Heart right ventricle (tissue), 16 donors: ENCODE measurements around the gene AKAP11. TPM values are rescaled to one million over a fixed set of nuclear protein-coding genes. Genes with fewer than 3 reads are reported as not detected.

Source experiments
- ATAC-seq, 8 donors: fragments of 200-7000 bp; cut with Tn5 transposase; one replicate each; pipeline ENCODE4 v1.9.1; 2020; ENCODE audit warnings: mild to moderate bottlenecking in 8 of 8, moderate library complexity in 8 of 8, moderate number of reproducible peaks in 1 of 8
- DNase-seq, 2 donors: peaks; one replicate each; pipeline ENCODE4 v3.0.0-alpha.2; 2020
- H3K27ac ChIP-seq, 10 donors: fragments of 200-600 bp; sonication (generic) in 2 of 10; one replicate each; pipeline versions ENCODE4 v1.5.0 to v1.8.0; 2020 to 2022; ENCODE audit warnings: mild to moderate bottlenecking in 3 of 10
- H3K27me3 ChIP-seq, 7 donors: fragments of 200-600 bp; one replicate each; pipeline ENCODE4 v1.8.0; 2021 to 2022; ENCODE audit warnings: mild to moderate bottlenecking in 2 of 7
- H3K36me3 ChIP-seq, 9 donors: fragments of 200-600 bp; sonication (generic) in 1 of 9; one replicate each; pipeline versions ENCODE4 v1.5.0 to v1.8.0; 2020 to 2022; ENCODE audit warnings: mild to moderate bottlenecking in 2 of 9
- H3K4me1 ChIP-seq, 9 donors: fragments of 200-600 bp; sonication (generic) in 1 of 9; one replicate each; pipeline versions ENCODE4 v1.5.0 to v1.8.0; 2020 to 2022; ENCODE audit warnings: mild to moderate bottlenecking in 4 of 9
- H3K4me3 ChIP-seq, 10 donors: fragments of 200-600 bp; sonication (generic) in 2 of 10; one replicate each; pipeline versions ENCODE4 v1.5.0 to v1.8.0; 2020 to 2022; ENCODE audit warnings: mild to moderate bottlenecking in 7 of 10, moderate library complexity in 2 of 10
- H3K9me3 ChIP-seq, 11 donors: fragments of 200-600 bp in 10 of 11; sonication (generic) in 2 of 11; one replicate each; pipeline versions ENCODE4 v1.5.0 to v1.8.0; 2013 to 2022; ENCODE audit warnings: mild to moderate bottlenecking in 2 of 11, control low read depth in 1 of 11, moderate library complexity in 1 of 11
- CTCF ChIP-seq, 9 donors: fragments of 200-600 bp; sonication (generic) in 2 of 9; IDR thresholded peaks; one replicate each; pipeline versions ENCODE4 v1.5.0 to v1.8.0; 2021 to 2022; ENCODE audit warnings: antibody characterized with exemption in 9 of 9, mild to moderate bottlenecking in 5 of 9, moderate library complexity in 1 of 9
- WGBS, 2 donors: extraction: QIAGEN DNeasy Blood & Tissue Kit; methylation state at CpG; one replicate each; pipeline ENCODE4 v1.1.7; 2013; ENCODE audit warnings: inconsistent platforms in 1 of 2; 5-methylcytosine and 5-hydroxymethylcytosine counted together
- intact Hi-C, 10 donors: fragments of 100-400 bp; cut with DNase I; formaldehyde crosslinking; loops; one replicate each; pipeline versions ENCODE4 v1.11.1 to v1.14.2; 2022
- polyA plus RNA-seq, 2 donors: library from polyadenylated mRNA; stranded (reverse); fragments of 200-250 nt; gene quantifications; one replicate each; pipeline ENCODE4 v1.2.3, GENCODE V29; 2013
- total RNA-seq, 10 donors: library from RNA; stranded (reverse); fragmentation: NEBNext Ultra II Directional in 3 of 10; extraction: Animal tissue kit (Norgen Biotek cat#: 25700) in 3 of 10; gene quantifications; one replicate each; pipeline versions ENCODE4 v1.2.1 to v1.2.4, GENCODE V29; 2021 to 2023
- donor health status: Arrhythmogenic right ventricular cardiomyopathy.
- donor health status: ischemic (EF 13 %, LVEDD 7.1; RV severe dilation, severe dysfunction).
- donor health status: healthy with polysubstance abuse.
- donor health status: DM: no; HTN: yes; CAD: no.
- donor health status: DM: no; HTN: no; CAD: no.
- donor health status: ischemic (EF 25% LVEDD 6.9; RV normal size, moderate dysfunction).
- donor health status: ischemic (EF 25% LVEDD 5.7; RV mildly dilated, moderate dysfunction).
- donor health status: healthy.
- donor health status: DM: yes; HTN: yes; CAD: no.
- donor health status: Ischemic cardiomyopathy.
- donor health status: ischemic (EF 35%, LVEDD 5.7; RV mildly dilated, moderate dysfunction).
- donor health status: nonischemic (EF 11% LVEDD 7.7; RV severe dilation, severe dysfunction).
- donor health status: DM: yes; HTN: yes; CAD: no.
- donor health status: PGD.
- donor health status: ischemic (EF 29% LVEDD 5.4; RV normal size, mild dysfunction).
- donor health status: nonischemic (EF 23%, LVEDD 6.1; RV moderate dilation, normal function).

AKAP11 gene
- total and polyA plus RNA-seq, 12 donors: 3.6 to 36.2 (median 28.1) TPM

- 93 to 96% methylated on average over 7 of the region's 7 CpGs for WGBS, 2 donors
- no peak for TF ChIP-seq CTCF (IDR thresholded peaks at IDR 0.05)
- Histone ChIP-seq H3K4me3 (no peak overlapping the region), H3K27ac (no peak overlapping the region), H3K4me1 (peaks cover 0 to 56% (median 23%) of the 10 kb centered on the region in 9 donors), H3K36me3 (no peaks in the 10 kb centered on the region), H3K9me3 (no peaks in the 10 kb centered on the region), H3K27me3 (no peaks in the 10 kb centered on the region)
- intact Hi-C loops: loop anchor here in 1 of 10 donors (10.0 kb wide), 1 partner anchor 807 kb away; no protein-coding TSS in a partner anchor
- ATAC-seq: no peak
- no peak for DNase-seq
Measured at GRCh38 chr13:42277618-42278276, 5.8 kb downstream of the AKAP11 start.

DNA sequence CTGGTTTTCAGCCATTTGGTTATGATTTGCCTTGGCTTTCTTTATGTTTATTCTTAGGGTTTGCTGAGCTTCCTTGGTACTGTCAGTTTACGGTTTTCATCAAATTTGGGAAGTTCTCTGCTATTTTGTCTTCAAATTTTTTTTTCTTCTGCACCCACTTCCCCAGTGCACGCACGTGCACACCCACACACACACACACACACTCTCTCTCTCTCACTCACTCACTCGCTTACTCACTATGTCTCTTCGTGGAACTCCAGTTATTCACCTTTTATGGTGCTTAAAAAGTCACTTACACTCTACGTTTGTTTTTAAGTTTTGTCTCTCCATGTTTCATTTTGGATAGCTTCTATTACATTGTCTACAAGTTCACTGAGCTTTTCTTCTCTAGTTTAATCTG lies 7.1 kb downstream of the AKAP11 start:
- ATAC-seq: no peak

DNA sequence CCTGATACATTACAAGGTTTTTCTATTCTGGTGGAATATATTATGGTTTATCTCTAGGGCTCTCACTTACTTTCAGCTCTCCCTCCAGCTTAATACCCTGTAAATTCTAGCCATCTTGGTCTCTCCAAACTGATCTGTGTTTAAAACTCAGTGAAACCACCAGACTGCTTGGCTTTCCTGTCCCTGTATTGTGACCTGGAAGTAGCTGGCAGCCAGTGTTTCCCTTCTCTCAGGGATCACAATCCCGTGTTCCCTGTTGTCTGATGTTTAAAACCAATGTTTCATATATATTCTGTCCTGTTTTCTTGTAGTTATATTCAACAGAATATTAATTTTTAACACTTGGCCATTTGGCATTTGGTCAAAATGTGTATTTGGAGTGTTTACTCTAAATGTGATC lies 8.0 kb downstream of the AKAP11 start:
- no peak for ATAC-seq
- DNase-seq: no peak
- Histone ChIP-seq H3K36me3 (peaks cover 0 to 2% (median 0%) of the 10 kb centered on the region in 9 donors), H3K27ac (no peak overlapping the region), H3K4me3 (no peak overlapping the region), H3K9me3 (no peaks in the 10 kb centered on the region), H3K27me3 (no peaks in the 10 kb centered on the region), H3K4me1 (peaks cover 0 to 38% (median 13%) of the 10 kb centered on the region in 9 donors)
- TF ChIP-seq CTCF (IDR thresholded peaks at IDR 0.05): no peak
- 48 to 61% methylated on average over 1 of the region's 1 CpG for WGBS, 2 donors
- intact Hi-C loops: loop anchor here in 1 of 10 donors (10.0 kb wide), 1 partner anchor 805 kb away; no protein-coding TSS in a partner anchor

More for the DNA sequence above, 7.1 kb downstream of the AKAP11 start:
- Histone ChIP-seq H3K4me3 (no peak overlapping the region), H3K36me3 (no peaks in the 10 kb centered on the region), H3K27ac (no peak overlapping the region), H3K27me3 (no peaks in the 10 kb centered on the region), H3K4me1 (peaks cover 0 to 46% (median 19%) of the 10 kb centered on the region in 9 donors), H3K9me3 (no peaks in the 10 kb centered on the region)
- 88 to 89% methylated on average over 6 of the region's 6 CpGs for WGBS, 2 donors
- intact Hi-C loops: loop anchor here in 1 of 10 donors (10.0 kb wide), 1 partner anchor 806 kb away; no protein-coding TSS in a partner anchor
- TF ChIP-seq CTCF (IDR thresholded peaks at IDR 0.05): no peak
- DNase-seq: no peak

DNA sequence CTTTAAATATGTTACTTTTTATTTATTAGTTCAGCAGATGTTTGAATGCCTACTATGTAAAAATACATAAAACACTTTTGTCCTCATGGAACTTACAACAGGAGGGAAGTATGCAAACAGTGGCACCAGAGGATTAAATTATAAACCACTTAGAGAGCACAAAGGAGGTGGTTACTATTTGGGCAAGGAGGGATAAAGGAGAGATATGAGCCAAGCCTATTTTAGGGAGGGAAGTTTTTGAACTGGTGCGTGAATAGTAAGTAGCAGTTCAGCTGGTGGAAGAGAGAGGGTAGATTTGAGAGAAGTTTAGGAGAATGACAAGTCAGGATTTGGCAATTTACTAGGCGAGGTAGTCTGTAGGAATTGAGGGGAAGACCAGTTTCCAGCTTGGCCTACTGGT lies 8.6 kb downstream of the AKAP11 start:
- no peak overlapping the region for H3K4me3 ChIP-seq
- no peak for TF ChIP-seq CTCF (IDR thresholded peaks at IDR 0.05)
- no peak overlapping the region for H3K27ac ChIP-seq
- H3K4me1 ChIP-seq: peaks cover 0 to 38% (median 12%) of the 10 kb centered on the region in 9 donors
- ATAC-seq: peak in 2 of 8 donors; percentile 48 to 55
- DNase-seq: no peak
- H3K27me3 ChIP-seq: no peaks in the 10 kb centered on the region
- intact Hi-C loops: no loop called here
- WGBS, 2 donors: 72 to 77% methylated on average over 2 of the region's 2 CpGs
- H3K36me3 ChIP-seq: peaks cover 0 to 8% (median 0%) of the 10 kb centered on the region in 9 donors
- no peaks in the 10 kb centered on the region for H3K9me3 ChIP-seq
